ENCODE data around the gene DNAI1.

Gene DNAI1

GRCh38 chr9:34540827-34541226, 82.2 kb downstream of the DNAI1 start:
- H3K27ac ChIP-seq, result no peak overlapping the region
- DNase-seq (ENCODE audit: low spot score), result no peak
- H3K4me3 ChIP-seq, result no peak overlapping the region
- TF ChIP-seq, protein P1, sequence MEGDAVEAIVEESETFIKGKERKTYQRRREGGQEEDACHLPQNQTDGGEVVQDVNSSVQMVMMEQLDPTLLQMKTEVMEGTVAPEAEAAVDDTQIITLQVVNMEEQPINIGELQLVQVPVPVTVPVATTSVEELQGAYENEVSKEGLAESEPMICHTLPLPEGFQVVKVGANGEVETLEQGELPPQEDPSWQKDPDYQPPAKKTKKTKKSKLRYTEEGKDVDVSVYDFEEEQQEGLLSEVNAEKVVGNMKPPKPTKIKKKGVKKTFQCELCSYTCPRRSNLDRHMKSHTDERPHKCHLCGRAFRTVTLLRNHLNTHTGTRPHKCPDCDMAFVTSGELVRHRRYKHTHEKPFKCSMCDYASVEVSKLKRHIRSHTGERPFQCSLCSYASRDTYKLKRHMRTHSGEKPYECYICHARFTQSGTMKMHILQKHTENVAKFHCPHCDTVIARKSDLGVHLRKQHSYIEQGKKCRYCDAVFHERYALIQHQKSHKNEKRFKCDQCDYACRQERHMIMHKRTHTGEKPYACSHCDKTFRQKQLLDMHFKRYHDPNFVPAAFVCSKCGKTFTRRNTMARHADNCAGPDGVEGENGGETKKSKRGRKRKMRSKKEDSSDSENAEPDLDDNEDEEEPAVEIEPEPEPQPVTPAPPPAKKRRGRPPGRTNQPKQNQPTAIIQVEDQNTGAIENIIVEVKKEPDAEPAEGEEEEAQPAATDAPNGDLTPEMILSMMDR (IDR thresholded peaks at IDR 0.05), result no peak

DNA sequence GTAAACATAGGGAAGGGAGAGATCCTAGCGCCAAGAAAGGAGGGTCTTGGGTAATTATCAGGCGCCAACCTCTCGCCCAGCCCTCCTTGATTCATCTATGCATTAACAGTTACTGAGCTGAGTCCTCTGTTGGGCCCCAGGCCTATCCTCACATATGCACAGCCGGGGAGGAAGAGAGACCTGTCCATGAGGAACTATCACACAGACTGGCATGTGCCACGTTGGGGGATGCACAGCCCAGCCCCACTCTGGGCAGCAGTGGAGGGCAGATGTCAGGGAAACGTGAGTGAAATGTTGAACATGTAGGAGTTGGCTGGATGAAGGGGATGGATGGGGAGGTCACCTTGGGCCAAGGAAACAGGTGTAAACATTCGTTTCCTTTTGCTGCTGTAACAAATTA, 82.9 kb downstream of the DNAI1 start:
- Histone ChIP-seq H3K4me3 (no peak overlapping the region), H3K27ac (no peak overlapping the region)
- DNase-seq (ENCODE audit: low spot score), result peak; percentile 69
- TF ChIP-seq, protein P1 (IDR thresholded peaks at IDR 0.05), result no peak

- DNase-seq (ENCODE audit: low spot score), result no peak
- no peak overlapping the region for H3K27ac ChIP-seq
- H3K4me3 ChIP-seq, result no peak overlapping the region
- TF ChIP-seq, protein P1 (IDR thresholded peaks at IDR 0.05), result no peak
These were observed 85.4 kb downstream of the DNAI1 start for GRCh38 chr9:34544035-34544434.

GRCh38 chr9:34545497-34545896, 86.9 kb downstream of the DNAI1 start:
- no peak for DNase-seq (ENCODE audit: low spot score)
- Histone ChIP-seq H3K4me3 (no peak overlapping the region), H3K27ac (no peak overlapping the region)
- TF ChIP-seq, protein P1 (IDR thresholded peaks at IDR 0.05), result no peak

- TF ChIP-seq, protein P1 (IDR thresholded peaks at IDR 0.05), result no peak
- Histone ChIP-seq H3K4me3 (no peak overlapping the region), H3K27ac (no peak overlapping the region)
- no peak for DNase-seq (ENCODE audit: low spot score)
These were observed 87.7 kb downstream of the DNAI1 start for GRCh38 chr9:34546102-34546833.

DNA sequence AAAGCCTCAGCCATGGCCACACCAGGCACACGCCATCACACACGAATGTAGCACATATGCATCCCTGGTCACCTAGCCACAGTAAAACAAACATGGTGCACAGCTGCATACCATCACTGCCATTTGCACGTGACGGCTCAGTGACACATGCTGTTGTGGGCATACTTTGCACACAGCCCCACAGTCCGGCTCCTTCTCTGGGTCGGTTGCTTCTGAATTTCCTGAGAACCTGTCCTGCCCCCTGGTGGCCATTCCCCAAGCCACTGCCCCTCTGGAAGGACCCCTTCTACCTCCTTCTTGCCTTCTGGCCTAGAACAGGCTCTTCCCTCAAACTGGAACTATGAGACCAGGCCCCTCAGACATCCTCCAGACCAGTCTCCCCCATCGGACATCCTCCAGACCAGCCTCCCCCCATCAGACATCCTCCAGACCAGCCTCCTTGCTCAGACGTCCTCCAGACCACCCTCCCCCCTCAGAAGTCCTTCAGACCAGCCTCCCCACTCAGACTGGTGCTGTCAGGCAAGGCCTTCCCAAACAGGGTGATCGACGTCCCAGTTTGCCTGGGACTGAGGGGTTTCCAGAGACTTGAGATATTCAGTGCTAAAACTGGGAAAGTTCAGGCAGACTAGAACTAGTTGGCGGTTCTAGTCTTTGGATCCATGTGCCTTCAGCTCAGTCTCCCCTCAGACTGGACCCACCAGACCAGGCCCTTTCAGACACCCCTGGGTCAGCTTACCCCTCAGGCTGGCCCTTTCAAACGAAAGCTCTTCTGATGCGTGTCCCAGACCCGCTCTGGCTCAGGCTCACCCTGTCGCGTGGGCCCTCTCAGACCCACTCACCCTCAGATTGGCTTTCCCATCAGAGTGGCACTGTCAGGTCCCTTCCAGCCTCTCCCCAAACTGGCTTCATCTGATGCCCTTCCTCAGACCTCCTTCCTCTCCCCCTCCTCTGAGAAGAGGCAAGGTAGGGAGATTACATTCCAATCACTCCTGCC, 88.5 kb downstream of the DNAI1 start:
- TF ChIP-seq, protein P1 (IDR thresholded peaks at IDR 0.05), result peak; percentile 64
- no peak overlapping the region for H3K4me3 ChIP-seq
- H3K27ac ChIP-seq, result no peak overlapping the region
- peak; percentile 70 for DNase-seq (ENCODE audit: low spot score)
